Brain pericyte (primary cell): ENCODE measurements around the gene NAALADL1.

Source experiments
- DNase-seq: peaks from one replicate; pipeline ENCODE4 v3.0.0-alpha.2; 2012; ENCODE audit warnings: low read depth, low spot score

Gene NAALADL1

DNA sequence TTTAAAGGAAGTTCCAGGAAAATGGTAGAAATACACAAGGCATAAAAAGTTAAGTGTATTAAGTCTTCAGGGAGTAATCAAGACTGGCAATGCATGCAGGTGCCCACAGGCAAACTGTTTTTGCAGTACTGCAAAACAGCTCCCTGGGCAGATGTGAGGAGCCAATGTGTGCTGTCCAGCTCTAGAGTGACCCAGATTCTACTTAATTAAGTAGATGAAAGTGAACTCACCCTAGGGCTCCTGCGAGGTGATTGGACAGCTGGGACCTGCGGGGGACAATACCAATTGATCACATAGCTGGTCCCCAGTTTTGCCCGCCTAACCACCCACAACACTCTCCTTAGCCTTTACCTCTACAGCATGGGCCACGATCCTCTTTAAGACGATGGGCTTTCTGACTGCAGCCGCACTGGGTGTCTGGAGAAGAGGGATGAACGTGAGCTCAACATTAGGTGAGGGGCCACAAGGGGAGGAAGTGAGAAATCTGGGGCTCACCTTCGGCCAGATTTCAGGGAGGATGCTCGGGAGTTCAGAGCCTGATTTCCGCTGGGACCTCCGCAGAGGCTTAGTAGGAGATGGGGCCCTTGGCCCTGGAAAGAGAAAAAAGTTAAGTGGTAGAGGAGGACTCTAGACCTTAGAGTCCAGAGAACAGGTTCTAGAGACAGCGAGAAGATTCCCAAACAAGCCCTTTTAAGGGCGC, 24.9 kb upstream of the NAALADL1 start:
- DNase-seq = no peak

DNA sequence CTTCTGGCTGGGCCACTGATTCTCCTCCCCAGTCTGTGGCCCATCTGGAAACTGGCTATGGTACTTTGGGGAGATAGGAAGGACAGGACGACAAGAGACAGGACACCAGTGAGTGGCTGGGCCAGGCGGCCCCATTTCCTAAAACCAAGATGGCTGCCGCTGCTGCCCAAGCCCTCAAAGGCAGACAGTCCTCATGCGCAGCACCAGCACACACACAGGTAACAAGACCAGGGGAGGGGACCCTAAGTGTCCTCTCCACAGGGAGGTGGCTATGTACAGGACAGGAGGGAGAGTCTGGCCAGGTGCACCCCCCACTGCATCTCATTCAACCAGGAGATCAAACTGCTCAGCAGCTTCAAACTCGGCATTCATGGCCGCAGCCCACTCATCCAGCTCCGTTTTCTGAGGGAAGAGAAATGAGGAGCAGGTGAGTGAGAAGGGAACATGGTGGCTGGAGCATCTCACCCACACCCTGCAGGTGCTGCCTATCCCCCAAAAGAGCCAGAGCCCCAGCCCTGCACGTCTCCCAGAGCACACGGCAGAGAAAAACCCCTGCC, 20.5 kb upstream of the NAALADL1 start:
- no peak for DNase-seq

DNA sequence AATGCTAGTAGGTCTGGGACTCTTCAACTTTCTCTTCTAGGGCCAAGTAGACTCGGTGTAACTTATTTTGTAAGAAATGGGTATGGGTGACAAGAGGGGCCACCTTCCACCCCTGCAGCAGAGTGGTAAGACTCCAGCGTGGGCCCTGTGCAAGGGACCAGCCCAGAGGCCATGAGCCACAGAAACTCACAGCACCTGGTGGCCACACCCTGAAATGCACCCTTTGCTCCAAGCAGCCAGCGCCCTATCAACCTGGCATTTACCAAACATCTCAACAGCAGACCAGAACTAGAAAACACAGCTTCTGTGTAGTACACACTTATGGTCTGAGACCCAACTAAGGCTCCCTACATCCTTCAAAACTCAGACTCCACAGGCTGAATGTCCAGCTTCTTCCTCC, 19.8 kb upstream of the NAALADL1 start:
- DNase-seq = no peak

DNA sequence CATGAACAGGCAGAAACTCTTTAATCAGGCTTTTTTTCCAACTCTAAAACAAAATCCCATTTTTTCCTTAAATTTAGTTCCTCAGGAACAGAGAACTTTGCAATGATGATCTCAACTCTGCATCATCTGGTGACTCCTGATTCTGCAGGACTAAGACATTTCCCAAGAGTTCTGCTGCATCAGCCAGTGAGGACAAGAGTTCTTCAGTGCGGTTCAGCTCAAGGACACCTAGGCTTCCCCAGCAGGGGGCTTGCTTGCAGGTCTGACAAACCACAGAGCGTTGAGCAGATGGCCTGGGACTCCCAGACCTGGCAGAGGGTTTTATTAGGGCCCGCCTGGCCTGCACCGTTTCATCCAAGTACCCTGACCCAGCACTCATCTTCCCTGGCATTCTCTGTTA, 19.1 kb upstream of the NAALADL1 start:
- DNase-seq = no peak

DNA sequence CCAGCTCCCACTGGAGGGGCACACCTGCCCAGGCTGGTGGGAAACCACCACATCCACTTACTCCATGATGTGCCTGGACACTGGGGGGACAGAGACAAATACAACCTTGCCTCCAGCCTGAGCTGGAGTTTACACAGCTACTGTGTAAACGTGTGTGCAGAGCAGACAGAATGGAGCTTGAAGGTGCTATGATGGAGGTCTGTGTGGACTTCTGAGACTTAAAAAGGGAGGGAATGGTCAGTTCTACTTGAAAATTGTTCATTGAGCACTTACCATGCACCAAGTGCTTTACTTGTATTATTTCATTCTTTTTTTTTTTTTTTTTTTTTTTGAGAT, 14.2 kb upstream of the NAALADL1 start:
- DNase-seq = no peak

DNA sequence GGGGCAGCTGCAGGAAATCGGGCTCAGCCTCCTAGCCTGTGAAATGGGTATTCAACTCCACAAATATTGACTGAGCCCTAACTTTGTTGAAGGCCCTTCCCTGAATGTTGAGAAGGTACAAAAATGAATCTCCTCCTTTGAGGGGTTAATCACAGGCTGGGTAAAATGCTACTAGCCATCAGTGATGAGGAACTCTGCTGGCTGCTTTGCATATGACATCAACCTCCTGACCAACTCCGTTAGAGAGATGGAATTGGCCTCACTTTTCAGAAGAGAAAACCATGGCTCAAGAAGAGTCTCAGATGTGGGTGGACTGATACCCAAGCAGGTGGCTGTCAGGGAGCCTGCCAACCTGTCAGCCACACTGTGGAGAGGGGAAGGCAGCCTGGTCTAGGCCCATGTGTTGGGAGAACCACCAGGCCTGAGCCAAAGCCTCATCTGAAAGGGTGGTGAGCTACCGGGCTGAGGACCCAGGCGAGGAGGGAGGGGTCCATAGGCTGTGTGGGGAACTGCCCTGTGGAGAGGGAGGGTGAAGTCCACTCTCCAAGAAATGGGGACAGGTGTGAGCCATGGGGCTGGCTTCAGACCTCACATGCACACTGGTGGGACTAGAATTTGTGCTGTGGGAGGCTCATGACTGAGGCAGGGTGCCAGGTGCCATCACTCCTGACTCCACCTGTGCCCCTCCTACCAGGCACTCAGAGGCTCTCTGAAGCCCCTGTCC, 13.7 kb upstream of the NAALADL1 start:
- DNase-seq = no peak

DNA sequence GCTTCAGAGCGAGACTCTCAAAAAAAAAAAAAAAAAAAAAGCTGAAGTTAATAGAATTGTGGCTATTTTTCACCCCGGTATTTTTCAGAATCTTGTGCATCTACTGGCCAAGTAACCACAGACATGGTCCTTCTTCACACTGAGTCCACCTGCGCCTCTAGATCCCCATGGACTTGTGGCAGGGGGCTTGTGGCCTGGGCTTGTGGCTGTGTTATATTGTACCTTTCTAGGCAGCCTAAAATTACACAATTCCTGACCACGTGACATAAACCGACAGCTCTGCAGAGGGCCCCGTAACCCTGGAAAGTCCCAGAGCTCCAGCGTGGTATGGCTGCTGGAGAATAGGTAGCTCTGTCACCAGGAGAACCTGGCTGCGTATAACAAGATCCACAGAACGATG, 10.9 kb upstream of the NAALADL1 start:
- DNase-seq = no peak

DNA sequence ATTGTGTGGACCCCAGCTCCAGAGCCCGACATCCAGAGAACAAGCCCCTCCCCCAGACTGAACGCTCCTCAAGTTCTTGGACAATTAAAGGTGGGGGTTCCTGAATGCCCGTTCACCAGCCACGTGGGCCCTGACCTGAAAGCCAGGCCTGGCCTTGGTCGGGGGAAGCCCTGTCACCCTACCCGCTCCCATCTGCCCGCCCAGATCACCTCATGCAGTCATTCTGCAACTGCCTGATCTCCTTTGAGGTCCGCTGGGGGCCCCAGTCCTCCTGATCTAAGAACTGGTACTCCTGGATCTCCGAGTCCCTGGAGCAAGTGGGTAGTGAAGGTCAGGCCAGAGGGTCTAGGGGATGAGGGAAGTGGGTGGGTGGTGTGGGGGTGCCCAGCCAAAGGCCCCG, 9.1 kb upstream of the NAALADL1 start:
- DNase-seq = no peak

DNA sequence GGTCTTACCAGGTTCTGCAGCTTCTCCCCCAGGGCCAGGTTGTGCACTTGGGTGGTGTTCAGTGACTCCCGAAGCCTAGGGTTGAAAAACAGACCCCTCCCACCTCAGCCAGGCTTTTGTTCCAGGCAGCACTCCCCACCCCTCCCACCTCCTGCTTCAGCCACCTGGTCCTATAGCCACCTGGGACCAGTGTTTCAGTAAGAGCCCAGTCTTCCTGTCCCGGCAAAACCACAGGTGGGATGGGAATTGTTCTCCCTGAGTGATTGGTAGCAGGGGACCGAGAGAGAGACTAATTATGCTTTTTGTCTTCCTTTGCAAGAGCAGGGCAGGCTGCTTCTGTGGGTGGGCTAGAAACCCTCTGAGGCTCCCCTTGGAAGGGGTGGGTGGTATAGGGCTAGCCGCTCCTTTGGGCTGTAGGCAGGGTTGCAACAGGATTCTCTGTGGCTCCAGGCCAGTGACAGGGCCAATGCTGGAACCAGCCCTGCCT, 8.5 kb upstream of the NAALADL1 start:
- DNase-seq = no peak

DNA sequence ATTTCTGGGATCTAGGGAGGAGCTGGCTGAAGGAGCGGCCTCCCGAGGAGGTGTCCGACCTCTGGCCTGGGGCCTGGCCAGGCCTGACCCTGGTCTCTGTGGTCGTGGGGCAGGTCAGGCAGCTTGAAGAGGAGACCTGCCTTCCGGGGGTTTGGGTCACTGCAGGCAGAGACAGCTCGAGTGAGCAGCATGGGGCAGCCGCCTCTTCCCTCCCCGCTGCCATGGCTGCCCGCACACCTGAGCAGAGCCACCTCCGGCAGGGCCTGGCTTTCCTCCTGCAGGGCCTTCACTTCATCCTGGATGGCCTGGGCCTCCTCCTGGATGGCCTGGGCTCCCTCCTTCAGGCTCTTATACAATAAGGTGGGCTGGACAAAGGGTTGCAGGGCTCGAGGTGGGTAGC, 8.0 kb upstream of the NAALADL1 start:
- no peak for DNase-seq

DNA sequence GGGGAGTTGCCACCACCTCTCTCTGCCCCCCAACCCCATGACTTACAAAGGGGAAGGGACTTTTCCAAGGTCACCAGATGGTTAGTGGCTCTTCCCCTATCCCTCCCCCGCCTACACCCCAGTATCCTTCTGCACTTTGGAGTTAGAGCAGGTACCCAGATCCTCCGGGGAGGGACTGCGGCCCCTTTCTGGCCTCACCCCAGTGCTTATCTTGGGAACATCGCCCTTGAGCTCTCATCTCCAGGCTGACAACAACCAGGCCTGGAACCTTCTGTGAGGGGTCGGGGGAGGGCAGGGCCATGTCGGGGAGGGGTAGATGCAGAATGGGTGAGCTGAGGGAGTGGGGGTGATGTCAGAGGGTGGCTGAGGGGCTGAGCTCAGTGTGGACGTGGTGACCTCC, 7.5 kb upstream of the NAALADL1 start:
- DNase-seq = no peak

DNA sequence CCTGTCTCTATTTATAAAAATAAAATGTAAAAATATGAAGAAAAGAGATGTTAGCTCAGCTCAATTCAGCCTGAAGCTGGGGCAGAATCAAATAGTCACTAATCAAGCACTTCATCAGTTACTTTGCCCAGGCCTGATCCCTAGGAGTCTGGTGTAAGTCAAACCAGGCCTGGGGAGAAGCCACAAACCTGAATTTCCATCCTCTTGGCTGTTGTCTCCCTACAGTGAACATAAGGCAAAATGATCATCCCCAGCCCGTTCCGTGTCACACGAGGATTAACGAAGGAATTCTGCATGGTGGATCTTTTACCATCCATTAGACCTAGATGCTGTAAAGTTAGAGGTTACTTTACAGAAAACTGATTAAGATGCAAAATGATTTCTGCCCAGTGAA, 6.5 kb upstream of the NAALADL1 start:
- no peak for DNase-seq

DNA sequence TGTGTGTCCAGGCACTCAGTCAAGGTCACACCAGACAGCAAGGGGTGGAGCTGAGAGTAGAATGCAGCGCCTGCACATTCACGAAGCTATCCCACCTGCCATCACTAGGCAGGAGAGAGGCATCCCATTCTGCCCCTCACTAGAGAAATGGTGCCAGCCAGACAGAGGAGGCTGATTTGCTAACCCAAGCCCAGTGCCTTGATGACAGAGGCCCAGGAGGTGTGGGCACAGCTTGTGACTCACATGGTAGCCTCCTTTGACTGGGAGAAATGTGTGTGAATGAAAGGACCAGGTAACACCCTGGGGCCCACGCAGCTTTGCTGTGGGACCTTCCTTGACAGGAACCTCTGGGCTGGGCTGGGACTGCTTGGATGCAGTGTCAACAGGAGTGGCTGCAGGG, 5.2 kb upstream of the NAALADL1 start:
- no peak for DNase-seq

DNA sequence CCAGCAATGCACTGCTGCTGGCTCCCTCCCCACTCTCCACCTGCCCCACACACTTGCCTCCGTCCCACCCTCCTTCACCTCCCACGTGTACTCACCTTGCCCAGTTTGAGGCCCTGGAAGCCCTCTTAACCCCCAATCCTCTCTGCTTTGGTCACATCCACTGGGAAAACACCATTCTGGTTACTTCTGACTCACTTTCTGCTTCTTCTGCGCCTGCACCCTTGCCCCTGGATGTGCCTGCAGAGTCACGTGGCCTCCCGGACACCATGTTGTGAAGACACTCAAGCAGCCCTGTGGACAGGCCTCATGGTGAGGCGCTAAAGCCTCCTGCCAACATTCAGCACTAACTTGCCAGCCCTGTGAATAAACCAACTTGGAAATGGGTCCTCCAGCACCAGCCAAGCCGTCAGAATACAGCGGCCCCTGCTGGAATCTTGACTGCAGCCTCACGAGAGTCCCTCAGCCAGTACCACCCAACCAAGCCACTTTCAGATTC, 2.6 kb upstream of the NAALADL1 start:
- DNase-seq = no peak

DNA sequence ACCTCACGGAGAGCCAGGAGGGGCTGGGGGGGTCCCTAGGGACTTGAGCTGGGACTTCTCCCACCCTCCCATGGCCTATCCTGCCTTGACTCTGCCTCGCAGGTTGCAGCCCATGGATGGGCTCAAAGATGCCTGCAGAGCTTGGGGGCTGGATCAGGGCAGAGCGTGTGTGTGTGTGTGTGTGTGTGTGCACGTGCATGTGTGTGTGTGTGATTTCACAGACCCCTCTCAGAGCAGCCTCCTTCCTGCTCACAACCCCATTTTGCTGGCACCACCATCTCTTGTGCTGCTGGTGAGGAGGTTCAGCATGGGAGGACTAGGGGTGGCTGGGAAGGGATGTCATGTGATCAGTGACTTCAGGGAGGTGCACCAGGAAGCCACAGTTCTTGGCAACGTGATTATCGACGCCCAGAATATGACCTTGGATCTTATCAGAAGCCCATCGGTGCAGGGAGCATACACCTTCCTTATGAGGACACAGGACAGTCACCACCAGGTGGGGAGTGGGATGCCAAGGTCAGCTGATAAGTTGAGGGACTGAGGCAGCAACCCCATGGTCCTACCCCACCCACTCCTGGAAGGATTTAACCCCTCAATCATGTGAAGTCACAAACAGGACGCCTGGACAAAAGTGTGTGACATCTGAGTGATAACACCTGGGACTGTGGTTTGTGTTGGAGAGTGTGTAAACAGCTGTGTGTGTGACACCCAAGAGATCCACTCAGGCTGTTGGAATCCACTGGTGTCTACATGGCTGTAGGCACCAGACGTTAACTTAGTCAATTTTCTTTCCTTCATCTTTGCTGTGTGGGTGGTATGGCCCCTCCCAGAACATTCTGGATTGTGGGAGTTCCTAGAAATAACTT, 1.8 kb upstream of the NAALADL1 start:
- DNase-seq = no peak

DNA sequence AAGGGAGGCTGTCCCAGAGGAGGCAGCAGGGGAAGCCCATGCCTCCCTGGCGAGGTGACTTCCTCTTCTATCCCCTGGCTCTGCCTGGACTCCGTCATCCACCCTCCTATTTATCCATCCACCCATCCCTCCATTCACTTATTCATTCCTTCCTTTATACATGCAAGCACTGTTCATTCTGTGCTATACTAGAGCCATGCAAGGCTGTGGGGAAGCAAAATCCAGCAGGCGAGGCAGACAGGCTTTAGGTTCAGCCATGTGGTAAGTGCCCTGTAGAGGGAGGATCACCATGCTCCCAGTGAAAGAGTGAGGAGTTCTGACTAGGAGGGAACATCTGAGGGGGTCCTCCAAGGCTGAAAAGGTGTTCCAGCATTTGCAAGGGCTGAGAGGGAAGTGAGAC, 1.2 kb upstream of the NAALADL1 start:
- no peak for DNase-seq

DNA sequence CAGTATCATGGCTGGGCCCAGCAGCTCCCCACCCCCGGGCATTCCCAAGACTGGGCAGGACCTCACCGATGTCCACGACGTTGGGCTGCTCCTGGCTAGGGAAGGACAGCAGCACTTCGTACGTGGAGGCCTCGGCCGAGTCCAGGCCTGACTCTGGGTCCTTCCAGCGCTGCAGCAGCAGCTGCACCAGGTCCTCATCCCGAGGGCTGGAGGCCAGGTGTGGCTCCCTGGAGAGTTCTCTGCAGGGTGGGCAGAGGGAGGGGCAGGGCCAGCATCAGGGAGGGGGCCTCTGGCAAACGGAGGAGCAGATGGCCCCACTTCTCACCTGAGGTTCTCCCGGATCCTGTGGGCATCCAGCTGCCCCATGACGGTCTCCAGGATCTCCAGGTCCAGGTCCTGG, 341 bp downstream of the NAALADL1 start:
- no peak for DNase-seq

DNA sequence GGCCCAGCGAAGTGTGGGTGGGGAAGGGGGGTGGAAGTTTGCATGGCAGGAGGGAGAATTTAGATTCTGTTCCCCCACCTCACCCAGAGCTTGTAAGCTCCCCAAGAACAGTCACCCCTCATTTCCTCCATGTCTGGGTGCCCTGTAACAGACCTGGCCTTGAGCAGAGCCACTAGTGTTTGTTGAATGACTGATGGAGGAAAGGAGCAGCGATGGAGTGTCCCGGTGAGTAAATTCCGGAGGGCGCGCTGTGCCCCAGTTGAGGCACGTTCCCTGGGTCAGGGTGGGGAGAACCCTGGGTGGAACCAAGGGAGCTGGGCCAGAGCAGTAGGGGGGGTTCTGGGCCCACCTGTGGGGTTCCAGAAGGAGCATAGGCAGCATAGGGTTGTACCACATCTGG, 827 bp downstream of the NAALADL1 start:
- DNase-seq = no peak

DNA sequence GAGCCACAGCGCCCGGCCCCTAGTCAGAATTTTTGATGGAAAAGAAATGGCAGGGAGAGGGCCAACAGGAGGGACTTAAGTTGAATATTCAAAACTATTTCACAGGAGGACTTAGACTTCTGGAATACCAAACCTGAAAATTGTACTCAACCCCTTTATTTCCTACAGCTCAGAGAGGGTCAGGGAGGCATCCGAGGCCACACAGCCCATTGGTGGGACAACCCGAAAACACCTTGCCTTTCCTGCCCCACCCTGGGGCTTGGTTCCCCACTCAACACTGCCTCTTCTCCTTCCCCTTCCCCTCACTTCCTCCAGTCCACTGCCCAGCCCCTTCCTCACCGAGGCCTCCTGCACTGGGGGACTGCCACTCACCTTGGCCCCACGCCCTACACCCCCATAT, 1.4 kb downstream of the NAALADL1 start:
- DNase-seq = no peak

DNA sequence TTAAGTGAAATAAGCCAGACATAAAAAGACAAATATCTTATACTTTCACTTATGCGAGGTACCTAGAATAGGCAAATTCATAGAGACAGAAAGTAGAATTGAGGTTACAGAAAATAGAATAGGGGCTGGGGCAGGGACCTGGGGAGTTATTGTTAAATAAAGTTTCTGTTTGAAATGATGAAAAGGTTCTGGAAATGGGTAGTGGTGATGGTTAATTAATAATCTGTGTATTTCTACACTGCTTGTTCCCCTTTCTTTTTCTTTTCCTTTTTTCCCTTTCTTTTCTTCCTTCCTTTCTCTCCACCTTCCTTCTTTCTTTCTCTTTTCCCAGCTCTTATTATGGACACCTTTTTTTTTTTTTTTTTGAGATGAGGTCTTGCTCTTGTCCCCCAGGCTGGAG, 2.8 kb downstream of the NAALADL1 start:
- DNase-seq = no peak

DNA sequence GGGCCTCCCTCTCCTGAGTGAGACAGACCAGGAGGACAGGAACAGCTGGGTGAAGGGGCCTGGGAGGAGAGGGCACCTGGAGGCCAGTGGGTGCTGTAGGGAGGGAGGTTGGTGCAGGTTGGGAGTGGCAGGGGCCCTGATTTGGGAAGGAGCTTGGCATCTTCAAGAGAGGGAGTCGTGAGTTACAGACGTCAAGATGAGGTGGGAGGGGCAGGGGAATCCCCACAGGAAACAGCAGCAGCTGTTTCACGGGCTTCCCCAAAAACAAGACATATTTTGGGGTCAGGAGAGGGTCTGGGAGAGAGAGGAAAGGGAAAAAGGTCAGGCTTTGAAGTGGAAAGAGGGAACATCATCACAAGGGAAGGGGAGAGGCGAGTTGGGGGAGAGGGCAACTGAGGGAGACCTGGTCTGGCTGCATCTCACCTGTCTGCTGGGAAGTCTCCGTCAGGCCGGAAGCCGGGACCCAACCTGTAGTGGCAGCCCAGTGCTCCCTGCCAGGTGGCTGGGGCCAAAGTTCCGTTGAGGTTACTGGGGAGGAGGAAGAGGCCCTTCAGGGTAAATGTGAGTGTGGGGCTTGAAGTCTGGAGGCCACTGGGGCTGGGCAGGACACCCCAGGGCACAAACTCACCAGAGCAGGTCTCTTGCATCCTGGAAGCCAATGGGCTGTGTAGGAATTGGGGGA, 4.4 kb downstream of the NAALADL1 start:
- DNase-seq = no peak
